Lower leg skin (tissue), 3 donors: ENCODE measurements around the gene POLDIP2.

Experiments
- CTCF ChIP-seq, 3 donors: fragments of 450-650 bp; IDR thresholded peaks; one replicate each; pipeline ENCODE4 v1.5.1; 2016; ENCODE audit warnings: antibody characterized with exemption in 3 of 3, mild to moderate bottlenecking in 3 of 3, moderate library complexity in 2 of 3
- POLR2A ChIP-seq, 2 donors: fragments of 450-650 bp; IDR thresholded peaks; one replicate each; pipeline ENCODE4 v1.6.1; 2016 to 2017; ENCODE audit warnings: antibody characterized with exemption in 2 of 2, mild to moderate bottlenecking in 1 of 2, moderate library complexity in 1 of 2

GRCh38 chr17:28391401-28391800 lies 34.1 kb upstream of the POLDIP2 start:
- TF ChIP-seq CTCF (IDR thresholded peaks at IDR 0.05) (no peak), POLR2A (IDR thresholded peaks at IDR 0.05) (no peak)
